ENCODE data around the gene PRKCSH.

PRKCSH gene

DNA sequence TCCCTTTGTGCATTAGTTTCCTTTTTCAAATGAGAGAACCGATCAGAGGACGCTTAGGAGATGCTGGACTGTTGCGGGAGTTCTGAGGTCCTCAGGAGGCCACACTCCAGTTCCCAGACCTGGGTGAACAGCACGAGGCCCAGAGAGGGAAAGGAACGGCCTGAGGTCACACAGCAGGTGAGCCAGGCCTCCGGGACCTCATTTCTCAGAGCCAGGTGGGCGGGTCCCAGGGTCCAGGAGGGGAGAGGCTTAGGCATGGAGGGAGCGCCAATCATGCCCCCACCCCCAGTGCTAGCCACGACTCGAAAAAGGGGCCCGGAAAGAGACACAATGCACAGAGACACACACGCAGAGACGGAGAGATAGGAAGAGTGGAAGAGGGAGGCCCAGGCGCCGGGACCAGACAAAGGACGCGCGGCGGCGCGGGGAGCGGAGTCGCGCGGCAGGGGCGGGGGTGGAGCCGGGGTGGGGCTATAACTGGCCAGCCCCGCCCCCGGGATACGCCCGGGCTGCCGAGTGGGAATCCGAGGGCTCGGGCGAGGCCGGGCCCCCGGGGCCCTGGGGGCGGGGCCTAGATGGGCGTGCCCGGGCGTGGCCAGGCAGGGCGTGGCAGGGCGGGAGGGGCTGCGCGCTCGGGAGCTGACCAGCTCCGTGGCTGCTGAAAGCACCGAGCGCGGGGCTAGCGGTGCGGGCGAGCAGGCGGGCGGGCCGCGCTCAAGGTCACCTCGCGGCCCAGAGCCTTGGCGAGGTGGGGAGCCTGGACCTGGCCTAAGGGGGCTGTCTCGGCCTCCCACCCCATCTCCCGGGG is 43.9 kb downstream of the PRKCSH start:
- peak; percentile 56 for DNase-seq

DNA sequence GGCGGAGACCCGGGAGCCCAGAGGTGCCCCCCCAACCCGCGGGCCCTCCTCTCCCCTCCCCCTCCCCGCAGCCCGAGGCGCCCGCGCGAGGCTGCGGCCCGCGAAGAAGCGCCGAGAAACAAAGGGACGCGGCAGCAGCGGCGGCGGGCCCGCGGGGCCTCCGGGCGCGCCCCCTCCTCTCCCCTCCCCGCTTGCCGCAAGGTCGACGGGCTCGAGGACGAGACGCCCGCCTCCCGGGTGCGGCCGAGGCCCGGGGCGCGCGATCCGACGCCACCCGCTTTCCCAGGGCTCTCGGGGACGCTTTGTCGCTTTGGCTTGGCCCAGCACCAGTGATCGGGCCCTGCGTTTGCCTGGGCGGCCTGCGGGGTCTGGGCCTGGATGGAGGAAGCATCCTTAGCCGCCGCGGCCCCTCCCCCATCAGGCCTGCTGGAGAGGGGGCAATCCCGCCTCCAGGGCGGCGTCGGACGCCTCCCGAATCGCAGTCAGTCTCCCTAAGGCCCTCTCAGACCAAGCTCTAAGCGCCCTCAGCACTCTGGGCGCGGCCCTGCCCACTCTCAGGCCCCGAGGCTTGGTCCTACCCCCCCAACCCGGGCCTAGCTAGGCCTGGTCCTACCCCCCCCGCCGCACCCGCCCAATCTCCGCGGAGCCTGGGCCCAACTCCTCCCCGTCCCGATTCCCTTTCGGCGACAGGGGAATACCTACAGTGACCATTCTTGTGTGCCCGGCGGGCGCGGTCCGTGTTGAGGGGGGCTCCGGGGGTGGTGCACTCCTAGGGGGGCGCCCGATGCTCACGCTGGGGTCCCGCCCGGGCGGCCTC is 44.7 kb downstream of the PRKCSH start:
- DNase-seq, result no peak

DNA sequence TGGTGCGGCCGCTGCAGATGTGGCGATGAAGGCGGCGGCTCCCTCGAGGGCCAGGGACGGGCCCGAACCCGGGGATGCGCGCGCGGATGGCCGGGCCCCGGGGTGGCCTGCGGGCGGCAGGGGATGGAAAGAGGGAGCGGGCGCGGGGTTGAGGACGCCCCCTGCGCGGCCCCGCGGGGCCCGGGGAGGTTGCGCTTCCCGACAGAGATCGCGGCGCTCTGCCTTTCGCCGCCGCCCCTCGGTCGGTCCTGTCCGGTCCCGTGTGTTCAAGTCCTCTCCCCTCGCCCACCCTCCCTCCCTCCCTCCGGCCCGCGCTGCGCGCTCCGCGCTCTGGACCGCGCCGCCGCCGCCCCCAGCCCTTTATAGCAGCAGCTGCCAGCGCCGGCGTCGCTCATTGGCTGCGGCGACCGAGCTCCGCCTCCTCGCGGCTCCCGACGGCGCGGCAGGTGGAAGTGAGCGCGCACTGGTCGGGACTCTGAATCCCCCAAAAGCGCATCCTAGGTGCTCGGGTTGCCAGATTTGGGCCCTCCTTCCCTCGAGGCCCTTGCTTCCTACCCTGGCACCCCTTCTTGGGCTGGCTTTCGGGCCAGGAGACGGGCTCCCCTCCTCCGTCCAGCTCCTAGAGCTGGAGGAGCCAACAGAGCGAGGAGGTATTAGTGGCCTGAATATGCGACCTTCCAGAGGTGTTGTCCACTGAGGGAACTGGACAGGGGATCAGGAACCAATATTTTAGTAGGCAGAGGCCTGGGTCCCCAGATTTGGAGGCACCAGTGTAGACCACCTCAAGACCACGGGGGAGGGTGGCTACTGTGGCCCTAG is 45.5 kb downstream of the PRKCSH start, which contains the start of gene ELAVL3:
Gene ELAVL3, minus strand, starts transcription at position 332 of the 819 bp plus-strand sequence. CDS start 438 bp downstream, outside the sequence.
- DNase-seq, result no peak

DNA sequence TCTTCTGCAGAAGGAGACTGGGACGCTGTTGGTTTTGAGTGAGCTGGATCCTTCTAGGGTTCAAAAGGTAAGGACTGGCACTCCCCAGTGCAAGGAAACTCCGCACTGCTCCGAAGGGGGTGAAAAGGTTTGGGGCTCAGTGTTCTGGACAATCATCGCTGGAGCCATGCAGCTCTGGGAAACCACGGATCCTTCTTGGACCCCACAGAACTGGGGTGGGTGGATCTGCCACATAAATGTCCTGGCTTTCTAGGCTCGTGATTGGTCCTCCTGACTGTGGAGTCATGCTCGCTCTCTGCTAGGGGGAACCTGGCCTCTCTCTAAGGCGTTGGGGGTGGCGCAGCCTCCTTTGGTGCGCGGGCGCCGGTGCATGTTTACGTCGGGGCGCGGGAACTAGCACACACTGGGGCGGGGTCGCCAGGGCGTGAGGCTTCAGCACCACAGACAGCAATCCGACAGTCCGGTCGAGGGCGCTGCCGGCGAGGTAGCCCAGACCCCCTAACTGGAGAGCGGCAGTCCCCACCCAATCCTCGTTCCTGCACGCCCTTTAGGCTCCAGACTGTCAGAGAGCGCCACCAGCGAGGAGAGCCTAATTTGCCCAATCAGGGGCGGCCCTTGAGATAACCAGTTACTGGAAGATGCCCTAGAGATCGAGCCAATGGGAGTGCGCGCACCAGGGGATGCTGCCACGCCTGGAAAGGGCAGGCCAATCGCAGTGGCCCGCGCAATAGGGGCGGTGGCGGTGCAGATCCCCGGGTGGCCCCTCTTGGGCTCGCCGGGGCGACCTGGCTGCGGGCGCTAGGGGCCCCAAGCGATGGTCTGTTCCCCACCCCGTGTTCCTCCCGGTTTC is 46.3 kb downstream of the PRKCSH start:
- DNase-seq, result peak; percentile 72

DNA sequence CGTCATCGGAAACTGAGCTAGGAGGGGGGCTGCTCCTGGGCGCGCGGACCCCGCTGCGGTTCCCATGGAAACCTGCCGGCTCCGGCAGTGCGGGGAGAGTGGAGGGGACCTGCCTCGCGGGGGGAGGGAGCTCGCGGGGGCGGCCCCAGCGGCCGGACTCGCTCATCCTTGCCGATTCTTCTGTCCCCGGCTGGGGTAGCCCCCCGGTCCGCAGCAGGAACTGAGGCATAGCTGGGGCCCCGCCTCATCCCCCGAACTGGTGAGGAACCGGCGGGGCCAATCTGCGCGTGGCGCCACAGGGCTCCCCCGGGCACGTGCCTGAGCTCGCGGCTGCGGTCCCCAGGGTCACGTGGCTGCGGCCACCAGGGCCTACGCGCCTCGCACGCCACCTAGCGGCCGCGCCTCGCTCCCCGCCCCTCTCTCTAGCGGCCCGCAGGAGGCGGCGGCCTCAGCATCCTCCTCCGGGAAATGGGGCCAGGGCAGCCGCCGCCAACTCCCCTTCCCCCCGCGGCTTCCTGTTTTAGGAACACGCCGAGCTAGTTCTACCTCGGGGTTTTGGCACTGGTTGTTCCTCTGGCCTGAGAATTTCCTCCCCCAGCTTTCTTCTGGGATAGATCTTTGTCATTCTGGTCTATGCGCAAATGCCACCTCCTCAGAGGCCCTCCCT is 47.1 kb downstream of the PRKCSH start:
- DNase-seq, result peak; percentile 94

DNA sequence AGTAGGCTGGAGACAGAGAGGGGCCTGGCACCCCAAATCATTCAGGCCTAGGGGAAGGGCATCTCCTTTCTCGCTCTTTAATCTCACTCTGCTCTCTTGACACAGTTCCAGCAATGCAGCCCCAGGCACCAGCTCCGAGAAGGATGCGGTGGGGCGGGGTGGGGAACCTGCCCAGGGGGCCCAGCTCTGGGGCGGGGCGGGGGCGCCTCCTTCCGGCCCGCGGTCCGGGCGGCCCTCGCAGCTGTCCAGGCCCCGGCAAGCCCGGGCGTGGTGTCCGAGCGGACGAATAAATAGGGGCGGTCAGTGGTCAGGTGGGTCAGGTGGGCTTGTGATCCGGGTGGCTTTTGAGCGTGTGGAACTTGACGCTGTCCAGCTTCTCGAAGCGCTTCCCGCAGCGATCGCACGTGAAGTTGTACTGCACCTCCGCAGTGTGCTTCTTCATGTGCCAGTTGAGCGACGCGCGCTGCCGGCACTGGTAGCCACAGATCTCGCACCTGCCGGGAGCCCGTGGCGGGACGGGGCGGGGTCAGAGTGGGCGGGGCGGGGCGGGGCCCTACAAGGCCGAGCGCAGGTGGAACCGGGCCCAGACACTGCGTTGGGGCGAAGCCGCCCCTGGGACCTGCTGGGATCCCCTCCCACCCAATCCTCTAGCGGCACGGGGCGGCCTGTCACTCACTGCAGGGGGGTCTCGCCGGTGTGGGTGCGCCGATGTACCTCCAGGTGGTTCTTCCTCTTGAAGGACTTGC is 48.1 kb downstream of the PRKCSH start:
- DNase-seq, result no peak

DNA sequence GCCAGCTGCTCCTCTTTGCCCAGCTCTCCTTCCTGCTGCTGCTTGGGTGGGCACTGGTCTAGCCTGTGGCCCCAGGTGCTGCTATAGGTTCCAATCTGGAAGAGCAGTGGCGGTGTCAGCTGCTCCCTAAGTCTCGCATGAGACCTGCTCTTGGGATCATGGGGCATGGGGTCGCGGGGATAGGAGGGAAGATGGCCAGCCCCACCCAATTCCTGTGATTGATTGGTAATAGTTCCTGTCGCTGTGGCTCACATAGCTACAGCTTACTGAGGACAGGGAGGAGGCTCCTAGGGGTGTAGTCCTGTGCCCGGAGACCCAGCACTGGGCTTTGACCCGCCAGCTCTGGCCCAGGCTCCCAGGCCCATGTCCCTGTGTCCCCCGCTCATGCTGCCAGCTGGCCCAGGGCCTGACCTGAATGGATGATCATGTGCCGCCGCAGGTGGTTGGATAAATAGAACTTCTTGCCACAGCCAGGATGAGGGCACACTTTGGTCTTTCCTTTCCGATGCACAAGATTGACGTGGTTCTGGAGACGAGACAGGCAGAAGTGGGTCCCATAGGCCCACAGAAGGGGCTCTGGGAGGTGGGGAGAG is 49.9 kb downstream of the PRKCSH start:
- no peak for DNase-seq

DNA sequence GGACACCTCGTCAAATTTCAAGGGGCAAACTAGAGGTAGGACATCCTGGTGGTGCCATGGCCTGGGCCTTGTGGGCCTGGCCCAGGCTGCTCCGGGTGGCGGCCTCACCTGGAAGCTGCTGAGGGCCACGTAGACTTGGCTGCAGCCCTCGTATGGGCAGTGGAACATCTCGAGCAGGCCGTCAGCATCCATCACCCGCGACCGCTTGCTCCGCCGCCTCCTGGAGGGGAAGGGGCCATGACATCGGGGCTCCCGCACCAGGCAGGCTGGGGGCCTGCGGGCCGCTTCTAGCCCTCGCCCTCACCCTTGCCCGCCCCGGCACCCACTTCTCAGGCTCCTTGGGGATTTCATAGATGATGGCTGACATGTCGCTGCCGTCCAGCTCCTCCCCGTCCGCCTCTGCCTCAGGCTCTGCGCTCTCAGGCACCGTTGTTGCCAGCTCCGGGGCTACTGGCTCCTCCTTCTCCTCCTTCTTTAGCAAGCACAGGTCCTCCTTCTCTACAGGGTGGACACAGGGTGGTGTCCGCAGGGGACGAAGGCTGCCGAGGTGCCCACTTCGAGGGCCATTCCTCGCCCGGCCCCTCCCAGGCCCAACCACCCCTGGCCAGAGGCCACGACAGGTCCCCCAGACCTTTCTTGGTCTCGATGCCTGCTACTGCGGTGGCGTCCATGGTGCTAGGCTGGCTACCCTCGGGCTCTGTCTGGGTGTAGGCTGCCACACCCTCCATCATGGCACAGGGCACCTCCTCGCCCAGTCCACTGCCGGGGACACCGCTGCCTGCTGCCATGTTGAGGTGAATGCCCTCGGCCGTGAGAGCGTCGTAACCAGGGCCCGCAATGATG is 51.4 kb downstream of the PRKCSH start:
- DNase-seq, result no peak

DNA sequence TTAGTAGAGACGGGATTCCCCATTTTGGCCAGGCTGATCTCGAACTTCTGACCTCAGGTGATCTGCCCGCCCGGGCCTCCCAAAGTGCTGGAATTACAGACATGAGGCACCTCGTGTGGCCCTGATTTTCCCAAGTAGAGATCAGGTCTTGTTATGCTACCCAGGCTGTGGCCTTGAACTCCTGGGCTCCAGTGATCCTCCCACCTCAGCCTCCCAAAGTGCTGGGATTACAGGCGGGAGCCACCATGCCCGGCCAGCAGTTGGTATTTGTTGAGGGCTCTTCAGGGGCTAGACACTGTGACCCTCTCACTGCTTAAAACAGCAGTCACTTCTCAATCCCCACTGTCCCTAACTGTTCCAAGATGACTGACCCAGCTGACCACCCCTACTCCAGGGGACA is 53.9 kb downstream of the PRKCSH start:
- DNase-seq, result no peak

DNA sequence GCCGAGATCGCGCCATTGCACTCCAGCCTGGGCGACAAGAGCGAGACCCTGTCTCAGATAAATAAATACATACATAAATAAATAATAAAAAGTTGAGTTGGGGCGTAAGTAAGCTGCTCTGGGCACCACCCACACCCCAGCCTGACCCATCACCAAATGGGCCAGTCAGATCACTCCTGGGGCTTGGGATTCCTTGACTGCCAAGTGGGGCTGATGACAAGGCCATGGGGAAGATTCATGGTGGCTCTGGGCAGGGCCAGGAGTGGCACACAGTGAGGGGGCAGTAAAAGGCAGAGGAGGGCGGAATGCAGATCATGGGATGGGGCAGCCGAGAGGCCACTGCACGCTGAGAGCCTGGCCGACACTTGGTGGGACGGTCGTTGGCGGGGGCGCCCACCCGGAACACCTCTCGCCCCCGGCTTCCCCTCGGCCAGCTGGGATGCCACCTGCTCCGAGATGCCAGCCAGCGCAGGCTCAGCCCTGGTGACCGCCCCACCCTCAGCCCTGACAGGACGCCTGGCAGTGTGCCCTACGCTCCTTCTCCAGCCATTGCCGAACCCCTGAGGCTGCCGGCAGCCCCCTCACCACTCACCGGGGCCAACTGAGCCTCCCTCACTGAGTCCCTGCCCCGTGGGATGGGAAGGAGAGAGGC is 59.3 kb downstream of the PRKCSH start:
- DNase-seq, result no peak

DNA sequence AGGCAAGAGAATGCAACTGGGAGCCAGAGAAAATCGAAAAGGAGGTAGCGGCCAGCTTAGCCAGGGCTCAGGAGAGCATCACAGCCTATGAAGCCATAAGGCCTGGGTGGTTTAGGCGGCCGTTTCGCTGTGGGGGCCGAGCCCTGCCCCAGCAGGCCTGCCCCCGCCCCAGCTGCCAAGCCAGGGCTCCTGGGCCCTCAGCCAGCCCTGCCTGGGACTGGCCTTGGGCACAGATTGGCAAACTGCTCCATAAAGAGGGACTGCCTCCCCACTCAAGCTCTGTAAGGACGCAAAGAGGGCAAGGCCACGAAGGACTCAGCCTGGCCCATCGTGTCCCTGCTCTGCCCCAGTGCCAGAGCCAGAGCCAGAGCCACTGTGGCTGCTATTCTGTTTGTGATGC is 60.0 kb downstream of the PRKCSH start:
- DNase-seq, result no peak

DNA sequence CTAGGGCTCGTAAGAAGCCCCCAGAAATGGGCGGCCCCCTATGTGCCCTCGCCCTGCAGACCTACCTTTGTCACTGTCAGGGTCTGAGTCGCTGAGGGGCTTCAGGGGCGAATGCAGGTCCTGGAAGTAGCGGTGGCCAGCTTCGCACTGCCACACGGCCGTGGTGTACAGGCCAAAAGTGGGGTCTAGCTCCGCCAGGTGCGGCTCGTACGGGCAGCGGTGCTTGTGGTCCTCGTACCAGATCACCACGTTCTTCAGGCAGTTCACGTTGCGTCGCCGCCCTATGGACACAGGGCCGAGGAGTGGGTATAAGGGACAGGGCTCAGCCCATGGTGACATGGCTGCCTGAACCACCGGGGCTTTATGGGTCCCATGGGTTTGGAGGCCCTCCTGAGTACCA is 60.5 kb downstream of the PRKCSH start:
- no peak for DNase-seq

DNA sequence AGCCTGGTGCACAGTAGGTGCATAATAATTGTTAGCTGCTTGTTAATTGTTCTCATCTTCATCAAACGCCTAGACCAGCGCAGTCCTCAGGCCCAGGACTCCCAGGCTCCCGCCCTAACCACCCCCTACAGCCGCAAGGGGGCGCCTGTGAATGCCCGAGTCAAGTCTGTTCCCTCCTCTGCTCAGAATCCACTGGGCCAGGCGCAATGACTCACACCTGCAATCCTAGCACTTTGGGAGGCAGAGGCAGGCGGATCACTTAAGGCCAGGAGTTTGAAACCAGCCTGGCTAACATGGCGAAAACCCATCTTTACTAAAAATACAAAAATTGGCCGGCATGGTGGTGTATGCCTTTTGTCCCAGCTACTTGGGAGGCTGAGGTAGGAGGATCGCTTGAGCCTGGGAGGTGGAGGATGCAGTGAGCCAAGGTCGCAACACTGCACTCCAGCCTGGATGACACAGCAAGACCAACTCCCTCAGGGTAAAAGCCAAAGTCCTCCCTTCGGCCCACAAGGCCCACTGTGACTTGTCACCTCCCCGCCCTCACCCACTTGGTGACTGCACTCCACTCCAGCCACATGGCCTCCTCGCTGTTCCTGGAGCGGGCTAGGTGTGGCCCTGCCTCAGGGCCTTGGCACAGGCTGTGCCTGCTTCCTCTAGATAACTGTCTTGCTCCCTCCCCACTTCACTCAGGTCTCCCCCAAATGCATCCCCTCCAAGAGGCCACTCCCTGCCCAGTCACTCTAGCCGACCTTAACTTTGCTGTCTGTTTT is 61.1 kb downstream of the PRKCSH start:
- DNase-seq, result peak; percentile 75

DNA sequence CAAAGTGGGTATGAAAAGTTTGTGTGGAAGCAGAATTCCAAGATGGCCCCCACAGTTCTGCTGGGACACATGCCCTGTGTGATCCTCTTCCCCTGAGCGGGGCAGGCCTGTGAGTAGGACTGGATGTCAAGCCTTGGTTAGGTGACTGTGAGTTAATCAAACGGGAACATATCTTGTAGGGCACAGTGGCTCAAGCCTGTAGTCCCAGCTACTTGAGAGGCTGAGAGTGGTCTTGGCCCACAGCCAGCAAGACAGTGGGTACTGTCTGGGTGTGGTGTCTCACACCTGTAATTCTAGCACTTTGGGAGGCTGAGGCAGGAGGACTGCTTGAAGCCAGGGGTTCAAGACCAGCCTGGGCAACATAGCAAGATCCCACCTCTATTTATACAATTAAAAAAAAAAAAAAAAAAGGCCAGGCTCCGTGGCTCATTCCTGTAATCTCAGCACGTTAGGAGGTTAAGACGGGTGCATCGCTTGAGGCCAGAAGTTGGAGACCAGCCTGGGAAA is 63.8 kb downstream of the PRKCSH start:
- no peak for DNase-seq

DNA sequence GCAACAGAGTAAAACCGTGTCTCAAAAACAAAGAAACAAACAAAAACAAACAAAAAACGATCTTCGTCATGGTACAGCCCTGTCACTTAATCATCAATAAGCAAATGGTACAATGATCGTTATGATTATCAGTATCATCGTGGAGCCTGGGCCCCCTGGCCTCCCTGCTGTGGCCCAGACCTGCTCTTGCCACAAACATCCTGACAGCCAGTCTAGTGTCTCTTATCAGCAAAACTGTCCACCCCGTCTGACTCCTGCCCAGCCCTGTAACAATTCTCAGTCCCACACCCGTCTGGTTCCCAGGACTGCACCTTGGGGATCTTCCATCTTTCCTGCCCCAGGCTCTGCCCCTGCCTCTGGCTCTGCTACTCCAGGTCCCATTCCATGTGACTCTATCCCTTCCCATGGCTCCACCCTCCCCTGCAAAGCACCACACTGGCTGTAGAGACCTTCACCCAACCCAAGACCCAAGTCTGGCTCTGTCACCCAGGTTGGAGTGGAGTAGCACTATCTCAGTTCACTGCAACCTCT is 64.5 kb downstream of the PRKCSH start:
- DNase-seq, result no peak
